Measurements from ENCODE around the gene GPR179.
"Not testable (repeated sequence)": the region's sequence is repeated elsewhere in the genome, so short reads cannot be mapped to it uniquely, and the experiment has no call there.

The GPR179 gene

GRCh38 chr17:38288217-38288827 lies 55.4 kb downstream of the GPR179 start:
- H3K27me3 ChIP-seq (ENCODE audit: low read depth, low read length); H3K36me3 ChIP-seq (replicated peaks; ENCODE audit: low read depth, low read length); H4K20me1 ChIP-seq (ENCODE audit: insufficient read depth, low read length); H3K9me3 ChIP-seq (ENCODE audit: insufficient read depth, low read length); H3K27ac ChIP-seq (ENCODE audit: low read length); H3K79me2 ChIP-seq (ENCODE audit: low read length); H3K4me1 ChIP-seq (ENCODE audit: low read length); H2AFZ ChIP-seq (ENCODE audit: low read depth, low read length): not testable (repeated sequence)
- Histone ChIP-seq H3K9ac (ENCODE audit: low read length) (peak overlapping the region; percentile 32), H3K4me3 (ENCODE audit: low read length) (peak overlapping the region; percentile 56), H3K4me2 (ENCODE audit: low read length) (peak overlapping the region; percentile 60; the same call in 1 of the 2 replicates)

GRCh38 chr17:38286501-38287091 lies 57.2 kb downstream of the GPR179 start:
- H3K4me1 ChIP-seq (ENCODE audit: low read length); H3K9ac ChIP-seq (ENCODE audit: low read length); H3K27me3 ChIP-seq (ENCODE audit: low read depth, low read length); H3K9me3 ChIP-seq (ENCODE audit: insufficient read depth, low read length); H3K79me2 ChIP-seq (ENCODE audit: low read length); H4K20me1 ChIP-seq (ENCODE audit: insufficient read depth, low read length); H3K36me3 ChIP-seq (replicated peaks; ENCODE audit: low read depth, low read length); H3K27ac ChIP-seq (ENCODE audit: low read length): not testable (repeated sequence)
- Histone ChIP-seq H3K4me3 (ENCODE audit: low read length) (peak overlapping the region; percentile 56), H3K4me2 (ENCODE audit: low read length) (peak overlapping the region; percentile 60), H2AFZ (ENCODE audit: low read depth, low read length) (peak overlapping the region; percentile 74; the same call in 1 of the 2 replicates)

GRCh38 chr17:38285994-38286393 lies 57.8 kb downstream of the GPR179 start:
- not testable (repeated sequence) for H3K27me3 ChIP-seq (ENCODE audit: low read depth, low read length); H2AFZ ChIP-seq (ENCODE audit: low read depth, low read length); H3K36me3 ChIP-seq (replicated peaks; ENCODE audit: low read depth, low read length); H3K4me2 ChIP-seq (ENCODE audit: low read length); H3K4me1 ChIP-seq (ENCODE audit: low read length); H3K4me3 ChIP-seq (ENCODE audit: low read length); H3K9ac ChIP-seq (ENCODE audit: low read length); H3K79me2 ChIP-seq (ENCODE audit: low read length); H3K27ac ChIP-seq (ENCODE audit: low read length); H4K20me1 ChIP-seq (ENCODE audit: insufficient read depth, low read length); H3K9me3 ChIP-seq (ENCODE audit: insufficient read depth, low read length)
